GM10266 (cell line): ENCODE results near the gene RPL22L1.

ENCODE experiments used
- DNase-seq: peaks from one replicate; pipeline ENCODE4 v3.0.0; 2012; ENCODE audit errors: extremely low spot score
- CTCF ChIP-seq: IDR thresholded peaks from 2 replicates; pipeline ENCODE4 v1.5.1; 2012; ENCODE audit warnings: mild to moderate bottlenecking, low read depth; ENCODE audit not compliant: control insufficient read depth, insufficient read depth; ENCODE audit errors: missing control alignments

Gene RPL22L1

GRCh38 chr3:170869645-170870593 is at the start of gene RPL22L1:
TSS of gene RPL22L1 (minus strand) at chr3:170870195. CDS start at chr3:170870167, 28 bp downstream.
- peak; percentile 93 for DNase-seq

GRCh38 chr3:170918715-170919114 is 48.7 kb upstream of the RPL22L1 start:
- TF ChIP-seq CTCF, result no peak
- DNase-seq, result no peak

More at GRCh38 chr3:170869645-170870593, at the start of gene RPL22L1:
- TF ChIP-seq CTCF, result peak; percentile 18

DNA sequence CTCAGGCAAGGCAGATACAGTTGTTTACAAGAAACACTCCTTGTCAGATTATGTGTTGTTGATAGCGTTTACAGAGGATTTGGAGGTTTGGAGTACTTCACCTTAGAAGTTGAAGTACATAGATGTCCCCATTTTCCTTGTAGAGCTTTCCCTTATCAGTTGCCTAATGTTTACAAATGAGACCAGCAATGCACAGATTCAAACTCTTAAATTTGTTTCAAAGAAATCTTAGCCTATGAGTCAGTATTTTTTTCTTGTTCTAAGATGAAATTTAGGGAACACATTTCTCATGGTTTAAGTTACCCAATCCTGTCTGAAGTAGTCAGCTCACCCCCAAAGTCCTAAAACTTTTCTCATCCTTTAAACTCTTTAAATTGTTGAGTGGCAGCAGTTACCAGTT is 44.7 kb upstream of the RPL22L1 start:
- no peak for TF ChIP-seq CTCF
- no peak for DNase-seq

GRCh38 chr3:170914212-170914611 is 44.2 kb upstream of the RPL22L1 start:
- DNase-seq, result no peak
- TF ChIP-seq CTCF, result no peak

DNA sequence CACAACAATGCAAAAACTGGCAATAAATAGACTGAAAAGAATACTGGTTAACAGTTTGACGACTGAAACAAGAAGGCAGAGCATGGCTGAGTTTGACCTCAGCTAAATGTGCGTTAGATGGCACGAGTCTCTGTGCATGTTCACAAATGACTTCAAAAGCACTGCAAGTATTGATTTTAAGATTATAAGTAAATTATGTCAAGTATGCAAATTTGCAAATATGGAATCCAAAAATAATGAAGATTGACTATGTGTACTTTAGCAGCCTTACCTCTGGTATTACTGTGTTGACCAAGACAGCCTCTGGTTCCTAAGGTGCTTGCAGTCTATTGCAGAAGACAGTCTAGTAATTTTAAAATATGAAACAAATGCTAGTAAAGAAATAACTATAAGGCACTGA is 41.1 kb upstream of the RPL22L1 start:
- no peak for TF ChIP-seq CTCF
- DNase-seq, result no peak

GRCh38 chr3:170910542-170910941 is 40.5 kb upstream of the RPL22L1 start:
- no peak for TF ChIP-seq CTCF

More at GRCh38 chr3:170910542-170910941, 40.5 kb upstream of the RPL22L1 start:
- no peak for DNase-seq
